GM10248 (cell line): ENCODE results near the gene CYTH4.

Source experiments
- CTCF ChIA-PET: fragments of 300-600 bp; sonication (Branson Sonifier 250); formaldehyde crosslinking; extraction: SDS; loops from one replicate; lab custom pipeline; 2021; ENCODE audit warnings: antibody characterized with exemption; lab: Yijun Ruan, JAX
- POLR2A ChIA-PET: fragments of 350-650 bp; sonication (Branson Sonifier 250); formaldehyde crosslinking; extraction: SDS; loops from one replicate; lab custom pipeline; 2020; ENCODE audit warnings: antibody characterized with exemption; lab: Yijun Ruan, JAX
- DNase-seq: peaks from one replicate; pipeline ENCODE4 v3.0.0; 2012; ENCODE audit errors: extremely low spot score
- CTCF ChIP-seq: IDR thresholded peaks from 2 replicates; pipeline ENCODE4 v1.5.1; 2012; ENCODE audit warnings: mild to moderate bottlenecking, low read depth; ENCODE audit errors: extremely low read depth, missing control alignments, control extremely low read depth

The CYTH4 gene

GRCh38 chr22:37302674-37303555 is 20.6 kb downstream of the CYTH4 start:
- DNase-seq: no peak
- POLR2A ChIA-PET: no interaction called here
- CTCF ChIA-PET: interaction anchor here (1.6 kb wide), 1 partner anchor 43 kb away, joined by 4 read pairs; no protein-coding TSS in a partner anchor
- TF ChIP-seq CTCF: no peak

- no peak for TF ChIP-seq CTCF
- POLR2A ChIA-PET: no interaction called here
- CTCF ChIA-PET: interaction anchor here (1.3 to 1.6 kb wide), 2 partner anchors 25 to 289 kb away, joined by 3 read pairs; no protein-coding TSS in a partner anchor
- no peak for DNase-seq
Observed at GRCh38 chr22:37303821-37304274, 21.5 kb downstream of the CYTH4 start.

- no peak for DNase-seq
- TF ChIP-seq CTCF: no peak
- POLR2A ChIA-PET: interaction anchor here (0.7 kb wide), 1 partner anchor 275 kb away, joined by 4 read pairs; the partner anchor contains the start of gene LGALS2
- CTCF ChIA-PET: interaction anchor here (1.3 to 2.1 kb wide), 3 partner anchors 8 to 288 kb away, joined by 3 to 9 read pairs (median 3); no protein-coding TSS in a partner anchor
Observed at GRCh38 chr22:37304595-37305343, 22.5 kb downstream of the CYTH4 start.

- DNase-seq: no peak
- ChIA-PET CTCF (interaction anchor here (0.9 to 2.1 kb wide), 9 partner anchors 9 to 303 kb away, joined by 3 to 9 read pairs (median 3); partner anchors contain the start of gene GGA1), POLR2A (no interaction called here)
- TF ChIP-seq CTCF: no peak
Observed at GRCh38 chr22:37305887-37306286, 23.6 kb downstream of the CYTH4 start.

GRCh38 chr22:37306494-37306829 is 24.2 kb downstream of the CYTH4 start:
- no peak for TF ChIP-seq CTCF
- CTCF ChIA-PET: interaction anchor here (0.9 to 2.1 kb wide), 9 partner anchors 10 to 302 kb away, joined by 3 to 9 read pairs (median 3); partner anchors contain the start of gene GGA1
- no peak for DNase-seq
- POLR2A ChIA-PET: no interaction called here
